ENCODE measurements around the gene STK33.

DNA sequence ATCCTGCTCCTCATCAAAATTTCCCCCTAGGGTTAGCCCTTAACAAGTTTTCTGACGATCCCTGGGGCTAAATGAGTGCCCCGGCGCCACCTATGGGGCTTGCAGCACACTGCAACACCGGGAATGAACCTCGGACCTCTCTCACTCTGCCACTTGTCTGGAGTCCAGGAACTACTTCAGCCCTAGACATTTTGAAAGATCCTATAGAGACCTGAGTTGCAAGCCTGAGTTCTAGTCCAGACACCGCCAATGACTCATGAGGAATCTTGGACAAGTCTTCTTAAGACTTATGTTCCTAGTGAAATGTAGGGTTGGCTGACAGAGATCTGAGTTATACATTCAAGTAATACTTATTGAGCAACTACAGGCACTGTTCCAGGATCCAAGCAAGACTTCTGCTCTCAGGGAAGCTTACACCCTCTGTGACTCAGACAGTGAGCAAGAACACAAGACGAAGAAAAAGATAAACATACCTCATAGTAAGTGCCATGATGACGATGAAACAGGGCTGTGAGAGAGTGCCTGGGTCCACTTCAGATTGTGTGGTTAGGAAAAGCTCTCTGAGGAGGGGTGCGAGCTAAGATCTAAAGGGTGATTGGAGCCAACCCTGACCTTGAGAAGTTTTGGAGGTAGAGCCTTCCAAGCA lies 10.2 kb upstream of the STK33 start:
- TF ChIP-seq, protein P1, sequence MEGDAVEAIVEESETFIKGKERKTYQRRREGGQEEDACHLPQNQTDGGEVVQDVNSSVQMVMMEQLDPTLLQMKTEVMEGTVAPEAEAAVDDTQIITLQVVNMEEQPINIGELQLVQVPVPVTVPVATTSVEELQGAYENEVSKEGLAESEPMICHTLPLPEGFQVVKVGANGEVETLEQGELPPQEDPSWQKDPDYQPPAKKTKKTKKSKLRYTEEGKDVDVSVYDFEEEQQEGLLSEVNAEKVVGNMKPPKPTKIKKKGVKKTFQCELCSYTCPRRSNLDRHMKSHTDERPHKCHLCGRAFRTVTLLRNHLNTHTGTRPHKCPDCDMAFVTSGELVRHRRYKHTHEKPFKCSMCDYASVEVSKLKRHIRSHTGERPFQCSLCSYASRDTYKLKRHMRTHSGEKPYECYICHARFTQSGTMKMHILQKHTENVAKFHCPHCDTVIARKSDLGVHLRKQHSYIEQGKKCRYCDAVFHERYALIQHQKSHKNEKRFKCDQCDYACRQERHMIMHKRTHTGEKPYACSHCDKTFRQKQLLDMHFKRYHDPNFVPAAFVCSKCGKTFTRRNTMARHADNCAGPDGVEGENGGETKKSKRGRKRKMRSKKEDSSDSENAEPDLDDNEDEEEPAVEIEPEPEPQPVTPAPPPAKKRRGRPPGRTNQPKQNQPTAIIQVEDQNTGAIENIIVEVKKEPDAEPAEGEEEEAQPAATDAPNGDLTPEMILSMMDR (conservative IDR thresholded peaks at IDR 0.05): peak; percentile 93
- no peak for TF ChIP-seq ZFX (IDR thresholded peaks at IDR 0.05)

All from C4-2B (cell line).